Activated CD8-positive, alpha-beta memory T cell treated with anti-CD3 and anti-CD28 coated beads, Interleukin-2, amount 50 U/mL, for 1 hour (primary cell): ENCODE data around the gene SENP7.
"Not testable (repeated sequence)": the region's sequence is repeated elsewhere in the genome, so short reads cannot be mapped to it uniquely, and the experiment has no call there.

Experiments used
- DNase-seq: peaks from one replicate; pipeline ENCODE4 v3.0.0-alpha.2; 2020; ENCODE audit errors: extremely low read depth

The SENP7 gene

GRCh38 chr3:101512646-101513418 lies at the start of gene SENP7:
SENP7 (minus strand) TSS chr3:101513212; CDS start chr3:101513130, 82 bp downstream.
- DNase-seq, result peak; percentile 22

- peak; percentile 75 for DNase-seq
These were observed 48.8 kb upstream of the SENP7 start, which contains the start of gene TRMT10C for GRCh38 chr3:101561630-101562328. TRMT10C (plus strand) TSS chr3:101561868; CDS start chr3:101564782, 2,914 bp downstream.

- DNase-seq, result no peak
These were observed 43.1 kb upstream of the SENP7 start for GRCh38 chr3:101556064-101556463.

GRCh38 chr3:101553381-101553780 lies 40.4 kb upstream of the SENP7 start:
- DNase-seq, result not testable (repeated sequence)

- not testable (repeated sequence) for DNase-seq
These were observed 38.5 kb upstream of the SENP7 start for GRCh38 chr3:101551359-101552081.

GRCh38 chr3:101549473-101549872 lies 36.5 kb upstream of the SENP7 start:
- DNase-seq, result no peak

- DNase-seq, result no peak
These were observed 35.6 kb upstream of the SENP7 start for GRCh38 chr3:101548527-101549105.

- DNase-seq, result no peak
These were observed 31.3 kb upstream of the SENP7 start for GRCh38 chr3:101544161-101544850.

GRCh38 chr3:101542957-101543356 lies 29.9 kb upstream of the SENP7 start:
- no peak for DNase-seq

GRCh38 chr3:101536955-101537354 lies 23.9 kb upstream of the SENP7 start:
- DNase-seq, result not testable (repeated sequence)

GRCh38 chr3:101536266-101536665 lies 23.3 kb upstream of the SENP7 start:
- DNase-seq, result no peak

- no peak for DNase-seq
These were observed 22.2 kb upstream of the SENP7 start for GRCh38 chr3:101535221-101535620.

GRCh38 chr3:101533603-101533968 lies 20.6 kb upstream of the SENP7 start:
- DNase-seq, result no peak

GRCh38 chr3:101532783-101533602 lies 20.0 kb upstream of the SENP7 start:
- DNase-seq, result no peak

GRCh38 chr3:101531473-101532086 lies 18.6 kb upstream of the SENP7 start:
- no peak for DNase-seq

- DNase-seq, result no peak
These were observed 17.7 kb upstream of the SENP7 start for GRCh38 chr3:101530686-101531047.

- DNase-seq, result no peak
These were observed 17.0 kb upstream of the SENP7 start for GRCh38 chr3:101529816-101530685.

GRCh38 chr3:101527906-101528305 lies 14.9 kb upstream of the SENP7 start:
- no peak for DNase-seq

- no peak for DNase-seq
These were observed 14.4 kb upstream of the SENP7 start for GRCh38 chr3:101527441-101527840.
